A673 (cell line): ENCODE data around the gene CORO7.

Source experiments
- CTCF ChIP-seq: fragments of 300-800, 200-600 bp; sonication (generic); conservative IDR thresholded peaks from 2 replicates; pipeline ENCODE4 v1.5.1; 2017; ENCODE audit warnings: low read depth, mild to moderate bottlenecking, antibody characterized with exemption, low read length, moderate library complexity, mixed read lengths
- EZH2 ChIP-seq: fragments of 200-600 bp; sonication (generic); IDR thresholded peaks from 2 replicates; pipeline ENCODE4 v1.6.1; 2017; ENCODE audit warnings: borderline replicate concordance, low read depth, mild to moderate bottlenecking, mixed read lengths, antibody characterized with exemption, low read length; ENCODE audit not compliant: poor library complexity, severe bottlenecking

DNA sequence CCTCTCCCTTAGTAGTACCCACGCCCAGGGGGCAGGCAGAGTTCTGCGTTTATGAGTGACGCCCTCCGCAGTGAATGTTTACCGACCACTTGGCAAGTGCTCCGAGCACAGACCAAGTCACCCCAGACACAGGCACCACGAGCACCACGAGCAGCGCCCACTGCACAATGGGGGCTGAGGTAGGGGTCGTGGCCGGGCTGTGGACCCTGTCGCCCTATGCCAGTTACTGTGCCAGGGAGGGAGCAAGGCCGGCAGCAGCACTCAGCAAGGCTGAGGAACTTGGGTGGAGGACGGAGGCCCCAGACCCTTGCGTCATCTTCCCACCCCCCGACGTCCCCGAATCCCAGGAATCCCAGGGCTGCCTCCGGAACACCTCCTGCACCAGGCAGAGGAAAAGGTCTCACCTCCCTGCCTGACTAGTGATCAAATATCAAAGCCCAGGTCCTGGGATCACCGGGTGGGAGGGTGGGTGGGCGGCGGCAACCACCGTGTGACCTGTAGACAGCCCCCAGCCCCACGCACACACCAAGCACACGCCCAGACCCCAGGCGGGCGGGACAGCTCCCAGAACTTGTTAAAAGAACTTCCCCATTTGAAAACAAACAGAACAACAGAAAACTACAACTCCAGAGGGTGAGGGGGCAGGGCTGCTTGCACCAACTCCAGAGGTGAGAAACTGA, 39.4 kb downstream of the CORO7 start:
- TF ChIP-seq CTCF: no peak
- no peak for TF ChIP-seq EZH2
